Stimulated activated CD4-positive, alpha-beta T cell treated with anti-CD3 and anti-CD28 coated beads, Interleukin-4, amount 100 ng/mL, for 4 hours (primary cell): Measurements from ENCODE around the gene NCAPG.

Experiments used
- DNase-seq, 2 experiments: peaks; one replicate each; pipeline ENCODE4 v3.0.0-alpha.2; 2020

Gene NCAPG

GRCh38 chr4:17876943-17877342 lies 66.2 kb downstream of the NCAPG start:
- DNase-seq: no peak

- no peak for DNase-seq
Measured at GRCh38 chr4:17877661-17878060, 66.9 kb downstream of the NCAPG start.

GRCh38 chr4:17884063-17884462 lies 73.3 kb downstream of the NCAPG start:
- no peak for DNase-seq

- no peak for DNase-seq
Measured at GRCh38 chr4:17884511-17884910, 73.7 kb downstream of the NCAPG start.

GRCh38 chr4:17889692-17890091 lies 78.9 kb downstream of the NCAPG start:
- no peak for DNase-seq

- DNase-seq: no peak
Measured at GRCh38 chr4:17894421-17894820, 83.6 kb downstream of the NCAPG start.
